IgD-negative memory B cell (primary cell): ENCODE measurements around the gene CD96. TPM values are rescaled to one million over a fixed set of nuclear protein-coding genes. Genes with fewer than 3 reads are reported as not detected.
"Not testable (repeated sequence)": the region's sequence is repeated elsewhere in the genome, so short reads cannot be mapped to it uniquely, and the experiment has no call there.

Source experiments
- H3K27ac Mint-ChIP-seq, 3 donors: one replicate each; pipeline ENCODE4 v1.8.0; 2020 to 2022; ENCODE audit warnings: mild to moderate bottlenecking in 3 of 3, mixed read lengths in 3 of 3, moderate library complexity in 1 of 3
- H3K27me3 Mint-ChIP-seq: one replicate; pipeline ENCODE4 v1.8.0; 2021; ENCODE audit warnings: mixed read lengths
- H3K36me3 Mint-ChIP-seq: one replicate; pipeline ENCODE4 v1.8.0; 2020; ENCODE audit warnings: mild to moderate bottlenecking, mixed read lengths
- H3K4me1 Mint-ChIP-seq, 3 donors: one replicate each; pipeline ENCODE4 v1.8.0; 2020 to 2022; ENCODE audit warnings: mixed read lengths in 3 of 3, mild to moderate bottlenecking in 1 of 3
- H3K4me3 Mint-ChIP-seq, 4 donors: one replicate each; pipeline ENCODE4 v1.8.0; 2020 to 2022; ENCODE audit warnings: mild to moderate bottlenecking in 4 of 4, mixed read lengths in 4 of 4, moderate library complexity in 3 of 4
- H3K9me3 Mint-ChIP-seq, 3 donors: one replicate each; pipeline ENCODE4 v1.8.0; 2020 to 2021; ENCODE audit warnings: mixed read lengths in 3 of 3, mild to moderate bottlenecking in 1 of 3
- polyA plus RNA-seq: library from polyadenylated mRNA; unstranded; fragments of 300-500 nt; fragmentation: Illumina TruSeq; gene quantifications from one replicate; pipeline ENCODE4 v1.2.3, GENCODE V29; 2021

Gene CD96
- polyA plus RNA-seq: 84.7 TPM

- Mint-ChIP-seq H3K4me3 (peak within 1 kb of the TSS; percentile 84 to 92 (median 90)), H3K27me3 (no peaks in the 10 kb centered on the region), H3K36me3 (peaks cover 3% of the 10 kb centered on the region), H3K4me1 (peaks cover 31 to 62% (median 61%) of the 10 kb centered on the region in 3 donors), H3K27ac (peak within 1 kb of the TSS; percentile 72 to 96 (median 87)), H3K9me3 (no peaks in the 10 kb centered on the region)
These were observed at the start of gene CD96 for GRCh38 chr3:111541911-111542483. Gene CD96, plus strand, starts transcription at chr3:111542197. Its CDS starts 52 bp downstream, at chr3:111542249.

- peaks cover 0 to 3% (median 0%) of the 10 kb centered on the region in 3 donors for H3K9me3 Mint-ChIP-seq
- no peaks in the 10 kb centered on the region for H3K4me1 Mint-ChIP-seq
- no peak overlapping the region for H3K27ac Mint-ChIP-seq
- H3K36me3 Mint-ChIP-seq: no peaks in the 10 kb centered on the region
- H3K4me3 Mint-ChIP-seq: no peak overlapping the region
- no peaks in the 10 kb centered on the region for H3K27me3 Mint-ChIP-seq
These were observed 48.7 kb upstream of the CD96 start for GRCh38 chr3:111493276-111493675.

- Mint-ChIP-seq H3K36me3 (peaks cover 1% of the 10 kb centered on the region), H3K4me1 (no peaks in the 10 kb centered on the region), H3K4me3 (no peak overlapping the region), H3K9me3 (peaks cover 0 to 6% (median 0%) of the 10 kb centered on the region in 3 donors), H3K27me3 (no peaks in the 10 kb centered on the region), H3K27ac (no peak overlapping the region)
These were observed 45.0 kb upstream of the CD96 start for GRCh38 chr3:111496894-111497559.

- no peak overlapping the region for H3K4me3 Mint-ChIP-seq
- peaks cover 0 to 8% (median 0%) of the 10 kb centered on the region in 3 donors for H3K9me3 Mint-ChIP-seq
- no peaks in the 10 kb centered on the region for H3K4me1 Mint-ChIP-seq
- no peaks in the 10 kb centered on the region for H3K27me3 Mint-ChIP-seq
- peaks cover 1% of the 10 kb centered on the region for H3K36me3 Mint-ChIP-seq
- H3K27ac Mint-ChIP-seq: peak overlapping the region in 1 of 3 donors; percentile 4
These were observed 44.0 kb upstream of the CD96 start for GRCh38 chr3:111498022-111498421.

GRCh38 chr3:111506435-111506834 lies 35.6 kb upstream of the CD96 start:
- Mint-ChIP-seq H3K4me3 (no peak overlapping the region), H3K27ac (no peak overlapping the region), H3K4me1 (peaks cover 3 to 5% (median 3%) of the 10 kb centered on the region in 3 donors), H3K9me3 (peaks cover 0 to 16% (median 2%) of the 10 kb centered on the region in 3 donors), H3K36me3 (peaks cover 1% of the 10 kb centered on the region), H3K27me3 (no peaks in the 10 kb centered on the region)

GRCh38 chr3:111509308-111509707 lies 32.7 kb upstream of the CD96 start:
- no peak overlapping the region for H3K27ac Mint-ChIP-seq
- peaks cover 3 to 5% (median 3%) of the 10 kb centered on the region in 3 donors for H3K4me1 Mint-ChIP-seq
- no peaks in the 10 kb centered on the region for H3K27me3 Mint-ChIP-seq
- H3K36me3 Mint-ChIP-seq: no peaks in the 10 kb centered on the region
- H3K4me3 Mint-ChIP-seq: no peak overlapping the region
- peaks cover 0 to 8% (median 2%) of the 10 kb centered on the region in 3 donors for H3K9me3 Mint-ChIP-seq

- H3K4me3 Mint-ChIP-seq: no peak overlapping the region
- H3K9me3 Mint-ChIP-seq: peaks cover 0 to 4% (median 0%) of the 10 kb centered on the region in 3 donors
- no peaks in the 10 kb centered on the region for H3K36me3 Mint-ChIP-seq
- H3K27me3 Mint-ChIP-seq: peaks cover 5% of the 10 kb centered on the region
- peaks cover 0 to 6% (median 2%) of the 10 kb centered on the region in 3 donors for H3K4me1 Mint-ChIP-seq
- H3K27ac Mint-ChIP-seq: peak overlapping the region in 1 of 3 donors; percentile 24
These were observed 24.2 kb upstream of the CD96 start for GRCh38 chr3:111517801-111518200.

- no peak overlapping the region for H3K27ac Mint-ChIP-seq
- H3K27me3 Mint-ChIP-seq: peaks cover 5% of the 10 kb centered on the region
- peaks cover 0 to 12% (median 10%) of the 10 kb centered on the region in 3 donors for H3K4me1 Mint-ChIP-seq
- H3K4me3 Mint-ChIP-seq: no peak overlapping the region
- H3K9me3 Mint-ChIP-seq: peaks cover 0 to 4% (median 0%) of the 10 kb centered on the region in 3 donors
- H3K36me3 Mint-ChIP-seq: no peaks in the 10 kb centered on the region
These were observed 22.7 kb upstream of the CD96 start for GRCh38 chr3:111519178-111519855.

GRCh38 chr3:111521891-111522290 lies 20.1 kb upstream of the CD96 start:
- peaks cover 0 to 6% (median 0%) of the 10 kb centered on the region in 3 donors for H3K9me3 Mint-ChIP-seq
- peaks cover 0 to 17% (median 13%) of the 10 kb centered on the region in 3 donors for H3K4me1 Mint-ChIP-seq
- peaks cover 9% of the 10 kb centered on the region for H3K27me3 Mint-ChIP-seq
- H3K36me3 Mint-ChIP-seq: no peaks in the 10 kb centered on the region
- H3K4me3 Mint-ChIP-seq: no peak overlapping the region
- H3K27ac Mint-ChIP-seq: no peak overlapping the region

GRCh38 chr3:111524486-111524885 lies 17.5 kb upstream of the CD96 start:
- not testable (repeated sequence) for H3K4me3 Mint-ChIP-seq, H3K9me3 Mint-ChIP-seq, H3K36me3 Mint-ChIP-seq

GRCh38 chr3:111531446-111531845 lies 10.6 kb upstream of the CD96 start:
- Mint-ChIP-seq H3K4me3 (no peak overlapping the region), H3K36me3 (no peaks in the 10 kb centered on the region), H3K4me1 (peaks cover 5 to 31% (median 17%) of the 10 kb centered on the region in 3 donors), H3K27ac (no peak overlapping the region), H3K27me3 (peaks cover 12% of the 10 kb centered on the region), H3K9me3 (peaks cover 0 to 2% (median 0%) of the 10 kb centered on the region in 3 donors)

More at GRCh38 chr3:111524486-111524885, 17.5 kb upstream of the CD96 start:
- Mint-ChIP-seq H3K4me1 (peaks cover 0 to 17% (median 13%) of the 10 kb centered on the region in 3 donors), H3K27ac (peak overlapping the region in 2 of 3 donors; percentile 2 to 46)
- not testable (repeated sequence) for H3K27me3 Mint-ChIP-seq

GRCh38 chr3:111534701-111535100 lies 7.3 kb upstream of the CD96 start:
- H3K9me3 Mint-ChIP-seq: peaks cover 0 to 2% (median 0%) of the 10 kb centered on the region in 3 donors
- H3K27me3 Mint-ChIP-seq: peaks cover 9% of the 10 kb centered on the region
- H3K4me1 Mint-ChIP-seq: peaks cover 16 to 47% (median 30%) of the 10 kb centered on the region in 3 donors
- H3K4me3 Mint-ChIP-seq: no peak overlapping the region
- H3K27ac Mint-ChIP-seq: peak overlapping the region in 1 of 3 donors; percentile 10
- H3K36me3 Mint-ChIP-seq: no peaks in the 10 kb centered on the region

- no peak overlapping the region for H3K4me3 Mint-ChIP-seq
- H3K9me3 Mint-ChIP-seq: no peaks in the 10 kb centered on the region
- peaks cover 3% of the 10 kb centered on the region for H3K36me3 Mint-ChIP-seq
- peak overlapping the region in 1 of 3 donors; percentile 17 for H3K27ac Mint-ChIP-seq
- peaks cover 22 to 60% (median 41%) of the 10 kb centered on the region in 3 donors for H3K4me1 Mint-ChIP-seq
- H3K27me3 Mint-ChIP-seq: peaks cover 3% of the 10 kb centered on the region
These were observed 3.9 kb upstream of the CD96 start for GRCh38 chr3:111538111-111538510.

- Mint-ChIP-seq H3K36me3 (peaks cover 3% of the 10 kb centered on the region), H3K4me3 (peak overlapping the region in 2 of 4 donors; percentile 88 to 89), H3K9me3 (no peaks in the 10 kb centered on the region), H3K4me1 (peaks cover 24 to 59% (median 45%) of the 10 kb centered on the region in 3 donors), H3K27me3 (peaks cover 3% of the 10 kb centered on the region), H3K27ac (peak overlapping the region in 2 of 3 donors; percentile 17 to 77)
These were observed 3.3 kb upstream of the CD96 start for GRCh38 chr3:111538681-111539083.
